CD4-positive, alpha-beta T cell treated with Interleukin-15 for 4 hours (primary cell): Measurements from ENCODE around the gene ERCC4.

ENCODE experiments used
- DNase-seq: peaks from one replicate; pipeline ENCODE4 v3.0.0-alpha.2; 2020; ENCODE audit warnings: low spot score

Gene ERCC4

GRCh38 chr16:13994239-13995106 is 74.5 kb downstream of the ERCC4 start:
- no peak for DNase-seq

DNA sequence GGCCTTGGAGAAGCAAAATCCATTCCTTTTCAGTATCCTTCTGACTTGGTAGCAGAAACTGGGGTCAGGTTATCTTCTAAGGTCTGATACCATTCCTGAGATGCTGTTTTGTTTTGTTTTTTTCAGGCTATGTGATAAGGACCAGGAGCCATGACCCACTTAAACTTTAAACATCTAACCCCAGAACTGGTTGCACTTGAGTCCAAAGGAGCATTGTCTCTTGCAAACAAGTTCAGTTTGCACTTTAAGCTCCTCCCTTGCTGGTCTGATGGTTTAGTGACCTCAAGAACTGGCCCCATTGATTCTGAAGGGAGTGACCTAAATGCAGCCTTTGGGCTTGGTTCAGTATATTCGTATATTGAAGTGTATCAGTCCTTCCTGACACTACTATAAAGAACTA is 75.2 kb downstream of the ERCC4 start:
- no peak for DNase-seq

GRCh38 chr16:13996778-13997288 is 76.9 kb downstream of the ERCC4 start:
- DNase-seq = no peak

DNA sequence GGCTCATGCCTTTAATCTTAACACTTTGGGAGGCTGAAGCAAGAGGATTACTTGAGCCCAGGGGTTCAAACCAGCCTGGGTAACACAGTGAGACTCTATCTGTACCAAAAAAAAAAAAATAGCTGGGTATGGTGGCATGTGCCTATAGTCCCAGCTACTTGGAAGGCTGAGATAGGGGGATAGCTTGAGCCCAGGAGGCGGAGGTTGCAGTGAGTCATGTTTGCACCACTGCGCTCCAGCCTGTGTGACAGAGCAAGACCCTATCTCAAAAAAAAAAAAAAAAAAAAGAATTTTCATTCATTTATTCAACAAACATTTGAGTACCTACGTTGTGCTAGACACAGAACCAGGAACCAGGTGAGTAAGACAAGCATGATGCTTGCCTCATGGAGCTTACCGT is 77.6 kb downstream of the ERCC4 start:
- no peak for DNase-seq

- DNase-seq = no peak
These were observed 78.0 kb downstream of the ERCC4 start for GRCh38 chr16:13997933-13998332.

- DNase-seq = no peak
These were observed 79.3 kb downstream of the ERCC4 start for GRCh38 chr16:13999071-13999894.

DNA sequence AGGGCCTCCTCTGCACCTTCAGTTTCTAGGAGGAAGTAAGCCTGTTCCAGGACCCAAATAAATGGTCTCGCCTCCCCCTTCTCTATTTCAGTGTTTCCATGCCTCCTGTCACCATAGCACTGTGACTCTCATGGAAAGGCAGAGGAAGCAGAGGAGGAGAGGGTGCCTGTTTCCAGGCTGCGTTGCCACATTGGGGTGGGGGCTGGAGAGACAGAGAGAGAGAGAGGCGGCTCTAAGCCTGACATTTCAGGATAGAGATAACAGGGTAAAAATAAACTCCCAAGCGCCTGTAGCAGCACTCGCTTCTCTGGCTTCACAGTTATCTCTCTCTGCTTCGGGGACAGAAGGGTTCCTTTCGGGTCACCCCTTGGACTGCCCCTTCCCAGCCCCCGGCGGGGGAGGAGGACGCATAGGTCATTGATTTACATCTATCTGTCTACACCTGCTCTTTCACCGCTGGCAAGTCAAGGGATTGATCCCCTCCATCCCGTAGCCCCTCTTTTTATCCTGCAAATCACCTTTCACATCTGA is 80.0 kb downstream of the ERCC4 start:
- no peak for DNase-seq

DNA sequence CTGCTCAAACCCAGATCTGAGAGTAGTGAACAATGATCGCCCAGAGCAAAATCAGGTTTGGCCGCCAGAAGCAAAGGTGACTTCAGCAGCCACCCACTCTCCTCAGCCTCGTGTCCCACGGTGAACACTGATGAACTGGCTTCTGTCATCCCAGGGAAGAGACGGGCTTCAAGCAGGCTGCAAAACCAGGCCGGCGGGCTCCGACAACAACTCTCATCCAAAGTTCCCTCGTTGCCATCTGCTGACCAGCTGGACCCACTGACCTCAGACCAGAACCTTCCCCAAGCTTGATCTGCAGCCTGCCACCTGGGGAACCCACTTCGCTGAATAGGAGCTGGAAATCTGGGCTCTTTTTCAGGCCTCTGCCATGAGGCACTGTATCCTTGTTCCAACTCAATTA is 81.6 kb downstream of the ERCC4 start:
- DNase-seq = no peak
